MCF 10A (cell line): ENCODE results near the gene TTC32. TPM values are rescaled to one million over a fixed set of nuclear protein-coding genes. Genes with fewer than 3 reads are reported as not detected.
A peak's percentile ranks its signal among the peaks of the same experiment; 100 is the strongest.

ENCODE experiments used
- BruUV-seq: library from RNA; stranded (reverse); fragments of 400-500 nt; replicated peaks from 2 replicates; lab custom pipeline; 2021; lab: Mats Ljungman, UMichigan
- CTCF ChIA-PET: fragments of 300-600 bp; sonication (Branson Sonifier 250); formaldehyde crosslinking; extraction: SDS; loops from one replicate; lab custom pipeline; 2021; ENCODE audit warnings: antibody characterized with exemption, inconsistent platforms; lab: Yijun Ruan, JAX
- POLR2A ChIA-PET: fragments of 300-600, 350-650 bp; sonication (Branson Sonifier 250); formaldehyde crosslinking; extraction: SDS; loops from one replicate; lab custom pipeline; 2020; ENCODE audit warnings: antibody characterized with exemption, inconsistent platforms; lab: Yijun Ruan, JAX
- DNase-seq: peaks from one replicate; pipeline ENCODE4 v3.0.0-alpha.2; 2018; ENCODE audit not compliant: unreplicated experiment
- H3K27ac Mint-ChIP-seq: one replicate; pipeline ENCODE4 v1.8.0; 2022; ENCODE audit warnings: mild to moderate bottlenecking, low read depth, mixed read lengths; ENCODE audit not compliant: unreplicated experiment
- H3K27me3 Mint-ChIP-seq: one replicate; pipeline ENCODE4 v1.8.0; 2022; ENCODE audit warnings: mixed read lengths; ENCODE audit not compliant: insufficient read depth, unreplicated experiment
- H3K36me3 Mint-ChIP-seq: one replicate; pipeline ENCODE4 v1.8.0; 2022; ENCODE audit warnings: mild to moderate bottlenecking, moderate library complexity, mixed read lengths; ENCODE audit not compliant: insufficient read depth, unreplicated experiment
- H3K4me1 Mint-ChIP-seq: one replicate; pipeline ENCODE4 v1.8.0; 2022; ENCODE audit warnings: mixed read lengths; ENCODE audit not compliant: insufficient read depth, unreplicated experiment
- H3K4me3 Mint-ChIP-seq: one replicate; pipeline ENCODE4 v1.8.0; 2022; ENCODE audit warnings: mild to moderate bottlenecking, moderate library complexity, mixed read lengths; ENCODE audit not compliant: unreplicated experiment
- H3K9me3 Mint-ChIP-seq: one replicate; pipeline ENCODE4 v1.8.0; 2022; ENCODE audit warnings: mixed read lengths; ENCODE audit not compliant: unreplicated experiment
- CTCF ChIP-seq: fragments of 200-600 bp; IDR thresholded peaks from one replicate; pipeline ENCODE4 v1.8.0; 2022; ENCODE audit warnings: antibody characterized with exemption, mild to moderate bottlenecking; ENCODE audit not compliant: unreplicated experiment
- intact Hi-C: fragments of 100-400 bp; cut with micrococcal nuclease; formaldehyde crosslinking; loops from 2 replicates; pipeline ENCODE4 v1.14.1; 2022
- total RNA-seq: library from RNA; stranded (reverse); gene quantifications from 2 replicates; pipeline ENCODE4 v1.2.3, GENCODE V29; 2022

TTC32 gene
- total RNA-seq, 1 experiment from 2014 or later, result 14.1 TPM

- no peaks in the 10 kb centered on the region for H3K9me3 Mint-ChIP-seq
- peaks cover 8% of the 10 kb centered on the region for H3K4me1 Mint-ChIP-seq
- no peak overlapping the region for H3K27ac Mint-ChIP-seq
- H3K4me3 Mint-ChIP-seq, result no peak overlapping the region
- DNase-seq, result no peak
- ChIA-PET CTCF (interaction anchor here (0.9 to 1.2 kb wide), 3 partner anchors 8 to 86 kb away, joined by 3 to 5 read pairs (median 3); no protein-coding TSS in a partner anchor), POLR2A (interaction anchor here (0.6 to 1.2 kb wide), 2 partner anchors 26 to 59 kb away, joined by 3 to 4 read pairs; no protein-coding TSS in a partner anchor)
- no peaks in the 10 kb centered on the region for H3K27me3 Mint-ChIP-seq
- BruUV-seq, result no TSS peak
- no peak for TF ChIP-seq CTCF
- H3K36me3 Mint-ChIP-seq, result no peaks in the 10 kb centered on the region
- intact Hi-C loops, result no loop called here
Observed at GRCh38 chr2:19855542-19856431, 46.0 kb downstream of the TTC32 start.

- POLR2A ChIA-PET, result interaction anchor here (0.9 kb wide), 1 partner anchor 18 kb away, joined by 3 read pairs; no protein-coding TSS in a partner anchor
- no peaks in the 10 kb centered on the region for H3K36me3 Mint-ChIP-seq
- H3K27ac Mint-ChIP-seq, result no peak overlapping the region
- no peak for DNase-seq
- no peaks in the 10 kb centered on the region for H3K4me1 Mint-ChIP-seq
- TF ChIP-seq CTCF, result no peak
- CTCF ChIA-PET, result interaction anchor here (0.9 to 1.2 kb wide), 3 partner anchors 9 to 85 kb away, joined by 3 to 5 read pairs (median 3); no protein-coding TSS in a partner anchor
- H3K4me3 Mint-ChIP-seq, result no peak overlapping the region
- no peaks in the 10 kb centered on the region for H3K9me3 Mint-ChIP-seq
- BruUV-seq, result no TSS peak
- intact Hi-C loops, result no loop called here
- no peaks in the 10 kb centered on the region for H3K27me3 Mint-ChIP-seq
Observed at GRCh38 chr2:19854596-19855541, 46.9 kb downstream of the TTC32 start.

- ChIA-PET CTCF (interaction anchor here (0.6 to 1.4 kb wide), 3 partner anchors 10 to 134 kb away, joined by 3 to 4 read pairs (median 3); no protein-coding TSS in a partner anchor), POLR2A (interaction anchor here (1.0 kb wide), 1 partner anchor 11 kb away, joined by 3 read pairs; no protein-coding TSS in a partner anchor)
- BruUV-seq, result no TSS peak
- Mint-ChIP-seq H3K36me3 (no peaks in the 10 kb centered on the region), H3K9me3 (no peaks in the 10 kb centered on the region), H3K27ac (no peak overlapping the region), H3K4me1 (no peaks in the 10 kb centered on the region), H3K4me3 (no peak overlapping the region), H3K27me3 (no peaks in the 10 kb centered on the region)
- intact Hi-C loops, result no loop called here
- peak; percentile 17 for TF ChIP-seq CTCF
- DNase-seq, result peak; percentile 38
Observed at GRCh38 chr2:19851116-19851695, 50.6 kb downstream of the TTC32 start.
